GM19395 (cell line): ENCODE data around the gene CCND3.

Experiments used
- ATAC-seq: cut with Tn5 transposase; IDR thresholded peaks from one replicate; pipeline ENCODE4 v1.9.1; 2021; ENCODE audit warnings: mild to moderate bottlenecking, moderate library complexity; ENCODE audit not compliant: unreplicated experiment

The CCND3 gene

GRCh38 chr6:41941280-41942066 lies at the start of gene CCND3:
CCND3 (minus strand) TSS chr6:41941808; CDS start chr6:41941649, 159 bp downstream.
- peak; percentile 80 for ATAC-seq

GRCh38 chr6:41986339-41986738 lies 44.7 kb upstream of the CCND3 start:
- ATAC-seq = no peak

GRCh38 chr6:41984623-41985022 lies 43.0 kb upstream of the CCND3 start:
- no peak for ATAC-seq

- no peak for ATAC-seq
Measured at GRCh38 chr6:41976794-41977484, 35.3 kb upstream of the CCND3 start.

- ATAC-seq = no peak
Measured at GRCh38 chr6:41975276-41975675, 33.7 kb upstream of the CCND3 start.

- no peak for ATAC-seq
Measured at GRCh38 chr6:41974281-41974825, 32.7 kb upstream of the CCND3 start.

GRCh38 chr6:41972826-41973225 lies 31.2 kb upstream of the CCND3 start:
- ATAC-seq = no peak

GRCh38 chr6:41970436-41970846 lies 28.8 kb upstream of the CCND3 start:
- no peak for ATAC-seq

GRCh38 chr6:41967312-41968287 lies 26.0 kb upstream of the CCND3 start:
- ATAC-seq = no peak

GRCh38 chr6:41966961-41967311 lies 25.3 kb upstream of the CCND3 start:
- no peak for ATAC-seq

- ATAC-seq = no peak
Measured at GRCh38 chr6:41966214-41966920, 24.8 kb upstream of the CCND3 start.

GRCh38 chr6:41965429-41966213 lies 24.0 kb upstream of the CCND3 start:
- ATAC-seq = no peak

- no peak for ATAC-seq
Measured at GRCh38 chr6:41964201-41964887, 22.7 kb upstream of the CCND3 start.

- ATAC-seq = no peak
Measured at GRCh38 chr6:41963371-41963770, 21.8 kb upstream of the CCND3 start.

GRCh38 chr6:41960028-41960427 lies 18.4 kb upstream of the CCND3 start:
- ATAC-seq = no peak

- no peak for ATAC-seq
Measured at GRCh38 chr6:41958022-41958856, 16.6 kb upstream of the CCND3 start.

- no peak for ATAC-seq
Measured at GRCh38 chr6:41957117-41957516, 15.5 kb upstream of the CCND3 start.

GRCh38 chr6:41955412-41955811 lies 13.8 kb upstream of the CCND3 start:
- ATAC-seq = no peak
